ENCODE data around the gene B4GALT2.

The B4GALT2 gene

GRCh38 chr1:43990271-43991199, 11.5 kb downstream of the B4GALT2 start:
- peak; percentile 95 for DNase-seq

GRCh38 chr1:43991200-43991475, 12.1 kb downstream of the B4GALT2 start:
- DNase-seq = no peak

GRCh38 chr1:43991476-43992231, 12.6 kb downstream of the B4GALT2 start, which contains the start of gene CCDC24:
Gene CCDC24, plus strand, starts transcription at chr1:43991599. Its CDS starts 280 bp downstream, at chr1:43991879.
- DNase-seq = peak; percentile 100

GRCh38 chr1:43992232-43992995, 13.4 kb downstream of the B4GALT2 start:
- peak; percentile 87 for DNase-seq

GRCh38 chr1:43993206-43993914, 14.3 kb downstream of the B4GALT2 start:
- DNase-seq = no peak

- DNase-seq = no peak
Measured at GRCh38 chr1:43994071-43994470, 15.1 kb downstream of the B4GALT2 start.

GRCh38 chr1:43994794-43995790, 16.1 kb downstream of the B4GALT2 start:
- peak; percentile 77 for DNase-seq

- DNase-seq = no peak
Measured at GRCh38 chr1:43995984-43996732, 17.1 kb downstream of the B4GALT2 start.

GRCh38 chr1:43996733-43997115, 17.7 kb downstream of the B4GALT2 start:
- no peak for DNase-seq

GRCh38 chr1:43997295-43997999, 18.4 kb downstream of the B4GALT2 start:
- peak; percentile 99 for DNase-seq

- no peak for DNase-seq
Measured at GRCh38 chr1:43998000-43998378, 19.0 kb downstream of the B4GALT2 start.

GRCh38 chr1:43999455-43999854, 20.4 kb downstream of the B4GALT2 start:
- no peak for DNase-seq

- DNase-seq = no peak
Measured at GRCh38 chr1:44000122-44000665, 21.2 kb downstream of the B4GALT2 start.

GRCh38 chr1:44002165-44002564, 23.2 kb downstream of the B4GALT2 start:
- no peak for DNase-seq

GRCh38 chr1:44002606-44003157, 23.7 kb downstream of the B4GALT2 start:
- DNase-seq = no peak

GRCh38 chr1:44008259-44008658, 29.2 kb downstream of the B4GALT2 start:
- DNase-seq = no peak

GRCh38 chr1:44010935-44011471, 32.0 kb downstream of the B4GALT2 start:
- DNase-seq = no peak

- DNase-seq = peak; percentile 45
Measured at GRCh38 chr1:44012404-44012803, 33.4 kb downstream of the B4GALT2 start.
